Liver (tissue), 9 donors: Measurements from ENCODE around the gene POLA1. TPM values are rescaled to one million over a fixed set of nuclear protein-coding genes. Genes with fewer than 3 reads are reported as not detected.

Experiments used
- DNase-seq: peaks from one replicate; pipeline ENCODE4 v3.0.0-alpha.2; 2017; ENCODE audit warnings: low spot score
- H3K27ac ChIP-seq, 2 donors: one replicate each; pipeline ENCODE4 v1.7.0; 2013; ENCODE audit warnings: inconsistent platforms in 2 of 2, low read length in 2 of 2, control low read depth in 1 of 2, low read depth in 1 of 2, mild to moderate bottlenecking in 1 of 2
- H3K27me3 ChIP-seq, 4 donors: one replicate each; pipeline versions ENCODE4 v1.6.1 to v1.7.0; 2013; ENCODE audit warnings: low read length in 3 of 4, inconsistent platforms in 1 of 4, mild to moderate bottlenecking in 1 of 4, moderate library complexity in 1 of 4; ENCODE audit not compliant: control insufficient read depth in 4 of 4, insufficient read depth in 4 of 4
- H3K36me3 ChIP-seq, 4 donors: one replicate each; pipeline versions ENCODE4 v1.6.1 to v1.7.0; 2013; ENCODE audit warnings: low read length in 3 of 4, mild to moderate bottlenecking in 3 of 4, low read depth in 1 of 4, moderate library complexity in 1 of 4; ENCODE audit not compliant: control insufficient read depth in 4 of 4, insufficient read depth in 3 of 4
- H3K4me1 ChIP-seq, 4 donors: one replicate each; pipeline versions ENCODE4 v1.6.1 to v1.7.0; 2013; ENCODE audit warnings: low read length in 3 of 4, mild to moderate bottlenecking in 3 of 4, moderate library complexity in 1 of 4; ENCODE audit not compliant: control insufficient read depth in 4 of 4, insufficient read depth in 4 of 4
- H3K4me3 ChIP-seq, 3 donors: one replicate each; pipeline versions ENCODE4 v1.6.1 to v1.7.0; 2013; ENCODE audit warnings: low read length in 3 of 3, control low read depth in 1 of 3, low read depth in 1 of 3, mild to moderate bottlenecking in 1 of 3
- H3K9ac ChIP-seq, 2 donors: one replicate each; pipeline ENCODE4 v1.7.0; 2013; ENCODE audit warnings: low read length in 2 of 2, mild to moderate bottlenecking in 2 of 2, moderate library complexity in 2 of 2, control low read depth in 1 of 2, low read depth in 1 of 2
- H3K9me3 ChIP-seq, 4 donors: one replicate each; pipeline versions ENCODE4 v1.6.1 to v1.7.0; 2013; ENCODE audit warnings: low read length in 3 of 4; ENCODE audit not compliant: control insufficient read depth in 4 of 4
- FOXA1 ChIP-seq: IDR thresholded peaks from 2 replicates; pipeline ENCODE4 v1.6.1; 2016; ENCODE audit warnings: antibody characterized with exemption
- GABPA ChIP-seq, 2 donors: IDR thresholded peaks in 1 of 2; conservative IDR thresholded peaks in 1 of 2; 2 replicates each; pipeline ENCODE4 v1.6.1; 2016; ENCODE audit warnings: antibody characterized with exemption in 2 of 2, mild to moderate bottlenecking in 1 of 2, moderate library complexity in 1 of 2
- HNF4G ChIP-seq: IDR thresholded peaks from 2 replicates; pipeline ENCODE4 v1.6.1; 2016; ENCODE audit warnings: antibody characterized with exemption
- JUND ChIP-seq, 2 donors: IDR thresholded peaks; 2 replicates each; pipeline ENCODE4 v1.6.1; 2016; ENCODE audit warnings: antibody characterized with exemption in 2 of 2
- NR2F2 ChIP-seq: IDR thresholded peaks from 2 replicates; pipeline ENCODE4 v1.6.1; 2016; ENCODE audit warnings: antibody characterized with exemption
- RAD21 ChIP-seq, 2 donors: IDR thresholded peaks; 2 replicates each; pipeline ENCODE4 v1.6.1; 2016; ENCODE audit warnings: antibody characterized with exemption in 2 of 2, mild to moderate bottlenecking in 2 of 2
- WGBS: extraction: QIAGEN DNeasy Blood & Tissue Kit; methylation state at CpG from one replicate; pipeline ENCODE4 v1.1.7; 2013; 5-methylcytosine and 5-hydroxymethylcytosine counted together
- polyA plus RNA-seq, 2 donors: library from polyadenylated mRNA; stranded (reverse) in 1 of 2; unstranded in 1 of 2; fragments of 200-250 nt in 1 of 2; fragments of >200 nt in 1 of 2; fragmentation: Nextera tagmentation in 1 of 2; extraction: Ambion mirVana in 1 of 2; gene quantifications; one replicate each; pipeline versions ENCODE4 v1.2.1 to v1.2.3, GENCODE V29; 2013 to 2015
- total RNA-seq, 2 donors: library from RNA; depleted of rRNA; stranded (reverse); fragments of >200 nt; gene quantifications; one replicate each; pipeline ENCODE4 v1.2.3, GENCODE V29; 2014
- TF ChIP-seq, protein P1 (sequence below): fragments of 150-350 bp; IDR thresholded peaks from 2 replicates; pipeline ENCODE4 v1.5.1; 2017; ENCODE audit warnings: improper control_type of control experiment, low read depth, low read length; ENCODE audit not compliant: missing input control
- TF ChIP-seq, protein P2 (sequence below): IDR thresholded peaks from 2 replicates; pipeline ENCODE4 v1.6.1; 2016; ENCODE audit warnings: antibody characterized with exemption, mild to moderate bottlenecking
- donor health status: healthy.
- donor health status: healthy.
- donor health status: healthy.
- donor health status: healthy.
- donor health status: healthy.

POLA1 gene
- total and polyA plus RNA-seq, 4 donors, result 0.93 to 12.7 (median 4.3) TPM

DNA sequence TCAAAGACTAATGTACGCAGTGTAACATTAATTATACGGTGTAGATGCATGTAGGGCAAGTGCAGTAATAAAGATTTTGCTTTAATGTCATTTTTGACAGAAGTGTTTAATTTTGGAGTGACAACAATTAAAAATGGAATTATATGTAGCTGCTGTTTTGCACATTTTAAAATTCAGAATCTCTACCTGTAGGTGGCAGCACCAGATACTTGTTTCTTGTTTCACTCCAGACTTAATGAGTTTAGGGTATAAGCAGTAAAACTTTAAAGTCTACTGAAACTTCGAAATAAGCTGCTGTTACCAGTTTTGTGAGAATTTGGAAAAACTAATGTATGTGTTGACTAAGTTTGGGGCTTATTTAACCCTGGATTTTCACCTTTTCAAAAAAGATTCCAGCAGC is 144.9 kb downstream of the POLA1 start:
- H3K9me3 ChIP-seq, result no peaks in the 10 kb centered on the region
- H3K27me3 ChIP-seq, result peaks cover 0 to 2% (median 0%) of the 10 kb centered on the region in 4 donors
- H3K4me1 ChIP-seq, result no peaks in the 10 kb centered on the region
- WGBS, result 57% methylated on average over 3 of the region's 3 CpGs
- no peak overlapping the region for H3K9ac ChIP-seq
- H3K4me3 ChIP-seq, result no peak overlapping the region
- no peak overlapping the region for H3K27ac ChIP-seq
- no peak for DNase-seq
- TF ChIP-seq, protein P1, sequence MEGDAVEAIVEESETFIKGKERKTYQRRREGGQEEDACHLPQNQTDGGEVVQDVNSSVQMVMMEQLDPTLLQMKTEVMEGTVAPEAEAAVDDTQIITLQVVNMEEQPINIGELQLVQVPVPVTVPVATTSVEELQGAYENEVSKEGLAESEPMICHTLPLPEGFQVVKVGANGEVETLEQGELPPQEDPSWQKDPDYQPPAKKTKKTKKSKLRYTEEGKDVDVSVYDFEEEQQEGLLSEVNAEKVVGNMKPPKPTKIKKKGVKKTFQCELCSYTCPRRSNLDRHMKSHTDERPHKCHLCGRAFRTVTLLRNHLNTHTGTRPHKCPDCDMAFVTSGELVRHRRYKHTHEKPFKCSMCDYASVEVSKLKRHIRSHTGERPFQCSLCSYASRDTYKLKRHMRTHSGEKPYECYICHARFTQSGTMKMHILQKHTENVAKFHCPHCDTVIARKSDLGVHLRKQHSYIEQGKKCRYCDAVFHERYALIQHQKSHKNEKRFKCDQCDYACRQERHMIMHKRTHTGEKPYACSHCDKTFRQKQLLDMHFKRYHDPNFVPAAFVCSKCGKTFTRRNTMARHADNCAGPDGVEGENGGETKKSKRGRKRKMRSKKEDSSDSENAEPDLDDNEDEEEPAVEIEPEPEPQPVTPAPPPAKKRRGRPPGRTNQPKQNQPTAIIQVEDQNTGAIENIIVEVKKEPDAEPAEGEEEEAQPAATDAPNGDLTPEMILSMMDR, result peak; percentile 44
- TF ChIP-seq NR2F2 (no peak), RAD21 (IDR thresholded peaks at IDR 0.05) (peak; percentile 64 to 73), GABPA (IDR thresholded peaks at IDR 0.05 in 1 of 2, conservative IDR thresholded peaks at IDR 0.05 in 1 of 2) (no peak)
- H3K36me3 ChIP-seq, result no peaks in the 10 kb centered on the region

DNA sequence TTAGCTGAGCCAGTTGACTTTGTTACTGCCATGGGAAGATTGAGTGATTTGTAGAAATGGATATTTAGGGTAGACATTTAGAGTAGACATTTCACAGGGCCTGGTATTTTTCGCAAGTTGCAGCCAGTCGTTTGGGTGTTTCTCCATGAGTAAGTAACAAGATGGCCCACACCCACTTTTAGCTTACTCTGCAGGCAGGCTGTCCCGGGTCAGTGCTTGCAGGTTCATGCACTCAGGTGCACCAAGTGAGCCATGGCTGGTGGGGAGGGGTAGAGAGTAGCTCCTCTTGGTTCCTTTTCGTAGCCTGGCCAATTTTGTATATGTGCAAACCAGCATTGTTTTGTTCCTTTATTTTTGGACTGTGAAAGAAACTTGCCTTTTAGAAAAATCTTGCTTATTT is 145.6 kb downstream of the POLA1 start:
- H3K27ac ChIP-seq, result no peak overlapping the region
- TF ChIP-seq, protein P2, sequence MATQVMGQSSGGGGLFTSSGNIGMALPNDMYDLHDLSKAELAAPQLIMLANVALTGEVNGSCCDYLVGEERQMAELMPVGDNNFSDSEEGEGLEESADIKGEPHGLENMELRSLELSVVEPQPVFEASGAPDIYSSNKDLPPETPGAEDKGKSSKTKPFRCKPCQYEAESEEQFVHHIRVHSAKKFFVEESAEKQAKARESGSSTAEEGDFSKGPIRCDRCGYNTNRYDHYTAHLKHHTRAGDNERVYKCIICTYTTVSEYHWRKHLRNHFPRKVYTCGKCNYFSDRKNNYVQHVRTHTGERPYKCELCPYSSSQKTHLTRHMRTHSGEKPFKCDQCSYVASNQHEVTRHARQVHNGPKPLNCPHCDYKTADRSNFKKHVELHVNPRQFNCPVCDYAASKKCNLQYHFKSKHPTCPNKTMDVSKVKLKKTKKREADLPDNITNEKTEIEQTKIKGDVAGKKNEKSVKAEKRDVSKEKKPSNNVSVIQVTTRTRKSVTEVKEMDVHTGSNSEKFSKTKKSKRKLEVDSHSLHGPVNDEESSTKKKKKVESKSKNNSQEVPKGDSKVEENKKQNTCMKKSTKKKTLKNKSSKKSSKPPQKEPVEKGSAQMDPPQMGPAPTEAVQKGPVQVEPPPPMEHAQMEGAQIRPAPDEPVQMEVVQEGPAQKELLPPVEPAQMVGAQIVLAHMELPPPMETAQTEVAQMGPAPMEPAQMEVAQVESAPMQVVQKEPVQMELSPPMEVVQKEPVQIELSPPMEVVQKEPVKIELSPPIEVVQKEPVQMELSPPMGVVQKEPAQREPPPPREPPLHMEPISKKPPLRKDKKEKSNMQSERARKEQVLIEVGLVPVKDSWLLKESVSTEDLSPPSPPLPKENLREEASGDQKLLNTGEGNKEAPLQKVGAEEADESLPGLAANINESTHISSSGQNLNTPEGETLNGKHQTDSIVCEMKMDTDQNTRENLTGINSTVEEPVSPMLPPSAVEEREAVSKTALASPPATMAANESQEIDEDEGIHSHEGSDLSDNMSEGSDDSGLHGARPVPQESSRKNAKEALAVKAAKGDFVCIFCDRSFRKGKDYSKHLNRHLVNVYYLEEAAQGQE, result no peak
- TF ChIP-seq FOXA1, result no peak
- H3K9me3 ChIP-seq, result no peaks in the 10 kb centered on the region
- 83% methylated on average over 4 of the region's 4 CpGs for WGBS
- H3K36me3 ChIP-seq, result no peaks in the 10 kb centered on the region
- no peak for DNase-seq
- no peak overlapping the region for H3K4me3 ChIP-seq
- no peak overlapping the region for H3K9ac ChIP-seq
- H3K27me3 ChIP-seq, result peaks cover 0 to 2% (median 0%) of the 10 kb centered on the region in 4 donors
- no peaks in the 10 kb centered on the region for H3K4me1 ChIP-seq

- no peak overlapping the region for H3K27ac ChIP-seq
- WGBS, result 86% methylated on average over 5 of the region's 5 CpGs
- H3K9me3 ChIP-seq, result no peaks in the 10 kb centered on the region
- DNase-seq, result no peak
- H3K36me3 ChIP-seq, result peaks cover 0 to 2% (median 0%) of the 10 kb centered on the region in 4 donors
- no peak overlapping the region for H3K9ac ChIP-seq
- H3K4me1 ChIP-seq, result no peaks in the 10 kb centered on the region
- peaks cover 0 to 2% (median 0%) of the 10 kb centered on the region in 4 donors for H3K27me3 ChIP-seq
- no peak overlapping the region for H3K4me3 ChIP-seq
- TF ChIP-seq JUND (IDR thresholded peaks at IDR 0.05) (no peak), HNF4G (no peak), GABPA (IDR thresholded peaks at IDR 0.05 in 1 of 2, conservative IDR thresholded peaks at IDR 0.05 in 1 of 2) (no peak), NR2F2 (no peak), FOXA1 (no peak)
- TF ChIP-seq, protein P2, result no peak
Measured at GRCh38 chrX:24842486-24842885, 148.8 kb downstream of the POLA1 start.
